CD14-positive monocyte (primary cell): Measurements from ENCODE around the gene ZNF773. TPM values are rescaled to one million over a fixed set of nuclear protein-coding genes. Genes with fewer than 3 reads are reported as not detected.
"Not testable (repeated sequence)": the region's sequence is repeated elsewhere in the genome, so short reads cannot be mapped to it uniquely, and the experiment has no call there.

Experiments
- DNase-seq, 3 donors: peaks; one replicate each; pipeline ENCODE4 v3.0.0-alpha.2; 2011 to 2022
- H2AFZ ChIP-seq: 2 replicates; pipeline ENCODE4 v1.6.0; 2012; ENCODE audit warnings: mild to moderate bottlenecking, low read depth, low read length, inconsistent platforms; ENCODE audit not compliant: insufficient read depth, poor library complexity, severe bottlenecking
- H3K27ac ChIP-seq, 2 donors: 1 replicate in 1 of 2; 2 replicates in 1 of 2; pipeline ENCODE4 v1.5.1; 2012 to 2013; ENCODE audit warnings: low read length in 2 of 2, control low read depth in 1 of 2, inconsistent platforms in 1 of 2, low read depth in 1 of 2, mild to moderate bottlenecking in 1 of 2
- H3K27me3 ChIP-seq, 2 donors: one replicate each; pipeline versions ENCODE4 v1.6.0 to v1.6.1; 2011 to 2013; ENCODE audit warnings: low read length in 2 of 2; ENCODE audit not compliant: control insufficient read depth in 2 of 2, insufficient read depth in 2 of 2
- H3K36me3 ChIP-seq, 2 donors: replicated peaks in 1 of 2; 1 replicate in 1 of 2; 2 replicates in 1 of 2; pipeline versions ENCODE4 v1.5.1 to v1.6.1; 2012 to 2013; ENCODE audit warnings: low read length in 2 of 2, control low read depth in 1 of 2, inconsistent platforms in 1 of 2, mild to moderate bottlenecking in 1 of 2; ENCODE audit not compliant: insufficient read depth in 2 of 2, control insufficient read depth in 1 of 2
- H3K4me1 ChIP-seq, 2 donors: 1 replicate in 1 of 2; 2 replicates in 1 of 2; pipeline versions ENCODE4 v1.5.1 to v1.6.1; 2012 to 2013; ENCODE audit warnings: low read length in 2 of 2, control low read depth in 1 of 2, inconsistent platforms in 1 of 2, mild to moderate bottlenecking in 1 of 2, moderate library complexity in 1 of 2; ENCODE audit not compliant: insufficient read depth in 2 of 2, control insufficient read depth in 1 of 2
- H3K4me2 ChIP-seq: replicated peaks from 2 replicates; pipeline ENCODE3; 2012; ENCODE audit warnings: low read length, moderate library complexity, mild to moderate bottlenecking; ENCODE audit not compliant: poor library complexity, severe bottlenecking; ENCODE audit errors: extremely low read depth
- H3K4me3 ChIP-seq, 3 experiments: fragments of 200-600 bp in 1 of 3; sonication (generic) in 1 of 3; replicated peaks in 1 of 3; 1 replicate in 2 of 3; 2 replicates in 1 of 3; pipeline ENCODE4 v1.5.1; 2011 to 2013; ENCODE audit warnings: low read length in 3 of 3, mild to moderate bottlenecking in 3 of 3, control low read depth in 2 of 3, low read depth in 2 of 3, inconsistent platforms in 1 of 3, moderate library complexity in 1 of 3
- H3K79me2 ChIP-seq: 2 replicates; pipeline ENCODE4 v1.6.0; 2012; ENCODE audit warnings: mild to moderate bottlenecking, control low read depth, inconsistent platforms, low read length, moderate library complexity; ENCODE audit not compliant: insufficient read depth
- H3K9ac ChIP-seq: 2 replicates; pipeline ENCODE4 v1.6.0; 2017; ENCODE audit warnings: low read length, mild to moderate bottlenecking; ENCODE audit not compliant: insufficient read depth, poor library complexity, severe bottlenecking
- H3K9me3 ChIP-seq, 2 donors: replicated peaks in 1 of 2; 1 replicate in 1 of 2; 2 replicates in 1 of 2; pipeline versions ENCODE4 v1.5.1 to v1.6.1; 2012 to 2013; ENCODE audit warnings: low read length in 2 of 2, control low read depth in 1 of 2; ENCODE audit not compliant: control insufficient read depth in 1 of 2, insufficient read depth in 1 of 2
- H4K20me1 ChIP-seq: 2 replicates; pipeline ENCODE4 v1.6.0; 2012; ENCODE audit warnings: mild to moderate bottlenecking, low read length, control low read depth, moderate library complexity; ENCODE audit not compliant: insufficient read depth
- H3K27ac Mint-ChIP-seq, 7 donors: one replicate each; pipeline ENCODE4 v1.8.0; 2020; ENCODE audit warnings: mild to moderate bottlenecking in 7 of 7, mixed read lengths in 7 of 7, moderate library complexity in 6 of 7, inconsistent platforms in 2 of 7
- H3K27me3 Mint-ChIP-seq, 3 donors: one replicate each; pipeline ENCODE4 v1.8.0; 2021 to 2022; ENCODE audit warnings: low read depth in 3 of 3, mild to moderate bottlenecking in 3 of 3, mixed read lengths in 3 of 3, moderate library complexity in 3 of 3, inconsistent platforms in 1 of 3
- H3K36me3 Mint-ChIP-seq, 2 donors: one replicate each; pipeline ENCODE4 v1.8.0; 2020; ENCODE audit warnings: mixed read lengths in 2 of 2, inconsistent platforms in 1 of 2, mild to moderate bottlenecking in 1 of 2
- H3K4me1 Mint-ChIP-seq: one replicate; pipeline ENCODE4 v1.8.0; 2020; ENCODE audit warnings: mild to moderate bottlenecking, mixed read lengths
- H3K4me3 Mint-ChIP-seq, 2 donors: one replicate each; pipeline ENCODE4 v1.8.0; 2020; ENCODE audit warnings: mild to moderate bottlenecking in 2 of 2, mixed read lengths in 2 of 2, moderate library complexity in 1 of 2
- H3K9me3 Mint-ChIP-seq, 7 donors: one replicate each; pipeline ENCODE4 v1.8.0; 2020 to 2022; ENCODE audit warnings: mixed read lengths in 7 of 7, mild to moderate bottlenecking in 6 of 7, moderate library complexity in 6 of 7, inconsistent platforms in 2 of 7
- WGBS: methylation state at CpG from one replicate; pipeline ENCODE4 v1.1.5; 2013; ENCODE audit warnings: missing lambda C conversion rate; ENCODE audit not compliant: insufficient coverage; 5-methylcytosine and 5-hydroxymethylcytosine counted together
- intact Hi-C, 2 donors: fragments of 100-400 bp; cut with micrococcal nuclease; formaldehyde crosslinking; loops; one replicate each; pipeline versions ENCODE4 v1.15.0 to v1.15.1; 2023
- polyA plus RNA-seq, 3 donors: library from polyadenylated mRNA; depleted of rRNA in 1 of 3; unstranded in 2 of 3; stranded (reverse) in 1 of 3; fragments of 300-500 nt in 2 of 3; fragments of >200 nt in 1 of 3; fragmentation: Illumina TruSeq in 2 of 3; gene quantifications; 1 replicate in 2 of 3; 2 replicates in 1 of 3; pipeline ENCODE4 v1.2.3, GENCODE V29; 2012 to 2021
- TF ChIP-seq, protein P1 (sequence below): fragments of 200-600 bp; IDR thresholded peaks from one replicate; pipeline ENCODE4 v1.8.0; 2022; ENCODE audit warnings: antibody characterized with exemption, mild to moderate bottlenecking

ZNF773 gene
- polyA plus RNA-seq, 3 donors = 0.87 to 1.6 (median 0.92) TPM

GRCh38 chr19:57512845-57513244 is 13.1 kb downstream of the ZNF773 start:
- H3K27ac ChIP-seq = no peak overlapping the region
- intact Hi-C loops = no loop called here
- Mint-ChIP-seq H3K4me1 (no peaks in the 10 kb centered on the region), H3K9me3 (peaks cover 37 to 88% (median 80%) of the 10 kb centered on the region in 7 donors), H3K4me3 (no peak overlapping the region), H3K36me3 (peaks cover 15 to 26% of the 10 kb centered on the region in 2 donors), H3K27ac (no peak overlapping the region), H3K27me3 (no peaks in the 10 kb centered on the region)
- H3K27me3 ChIP-seq = no peaks in the 10 kb centered on the region
- no peak for DNase-seq
- H4K20me1 ChIP-seq = no peaks in the 10 kb centered on the region
- H3K4me2 ChIP-seq = no peak overlapping the region
- 100% methylated on average over 5 of the region's 6 CpGs for WGBS
- no peak overlapping the region for H3K9ac ChIP-seq
- peaks cover 0 to 34% of the 10 kb centered on the region in 2 donors for H3K36me3 ChIP-seq
- peaks cover 47 to 96% of the 10 kb centered on the region in 2 donors for H3K9me3 ChIP-seq
- peak overlapping the region in 1 of 3 experiments; percentile 34 for H3K4me3 ChIP-seq
- no peaks in the 10 kb centered on the region for H3K79me2 ChIP-seq
- H2AFZ ChIP-seq = no peak overlapping the region
- no peaks in the 10 kb centered on the region for H3K4me1 ChIP-seq
- TF ChIP-seq, protein P1, sequence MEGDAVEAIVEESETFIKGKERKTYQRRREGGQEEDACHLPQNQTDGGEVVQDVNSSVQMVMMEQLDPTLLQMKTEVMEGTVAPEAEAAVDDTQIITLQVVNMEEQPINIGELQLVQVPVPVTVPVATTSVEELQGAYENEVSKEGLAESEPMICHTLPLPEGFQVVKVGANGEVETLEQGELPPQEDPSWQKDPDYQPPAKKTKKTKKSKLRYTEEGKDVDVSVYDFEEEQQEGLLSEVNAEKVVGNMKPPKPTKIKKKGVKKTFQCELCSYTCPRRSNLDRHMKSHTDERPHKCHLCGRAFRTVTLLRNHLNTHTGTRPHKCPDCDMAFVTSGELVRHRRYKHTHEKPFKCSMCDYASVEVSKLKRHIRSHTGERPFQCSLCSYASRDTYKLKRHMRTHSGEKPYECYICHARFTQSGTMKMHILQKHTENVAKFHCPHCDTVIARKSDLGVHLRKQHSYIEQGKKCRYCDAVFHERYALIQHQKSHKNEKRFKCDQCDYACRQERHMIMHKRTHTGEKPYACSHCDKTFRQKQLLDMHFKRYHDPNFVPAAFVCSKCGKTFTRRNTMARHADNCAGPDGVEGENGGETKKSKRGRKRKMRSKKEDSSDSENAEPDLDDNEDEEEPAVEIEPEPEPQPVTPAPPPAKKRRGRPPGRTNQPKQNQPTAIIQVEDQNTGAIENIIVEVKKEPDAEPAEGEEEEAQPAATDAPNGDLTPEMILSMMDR = no peak

DNA sequence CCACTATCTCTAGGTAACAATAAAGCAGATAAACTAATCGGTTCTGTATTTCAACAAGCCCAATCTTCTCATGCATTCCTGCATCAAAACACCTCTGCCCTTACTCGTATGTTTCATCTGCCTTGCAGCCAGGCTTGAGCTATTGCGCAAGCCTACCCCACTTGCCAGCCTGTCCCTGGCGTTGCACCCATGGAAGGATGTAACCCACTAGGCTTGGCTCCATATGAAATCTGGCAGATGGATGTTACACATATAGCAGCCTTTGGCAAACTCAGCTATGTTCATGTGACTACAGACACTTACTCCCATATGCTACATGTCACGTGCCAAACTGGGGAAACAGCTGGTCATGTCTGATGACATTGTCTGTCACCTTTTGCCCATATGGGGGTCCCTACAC is 15.5 kb downstream of the ZNF773 start:
- Histone ChIP-seq H3K36me3 (peaks cover 0 to 34% of the 10 kb centered on the region in 2 donors), H3K27ac (no peak overlapping the region), H3K4me2 (no peak overlapping the region), H3K9me3 (peaks cover 55 to 80% of the 10 kb centered on the region in 2 donors), H4K20me1 (no peaks in the 10 kb centered on the region), H3K4me3 (no peak overlapping the region), H2AFZ (no peak overlapping the region), H3K79me2 (no peaks in the 10 kb centered on the region), H3K4me1 (no peaks in the 10 kb centered on the region), H3K27me3 (no peaks in the 10 kb centered on the region), H3K9ac (no peak overlapping the region)
- Mint-ChIP-seq H3K4me1 (no peaks in the 10 kb centered on the region), H3K4me3 (no peak overlapping the region), H3K9me3 (peaks cover 34 to 85% (median 74%) of the 10 kb centered on the region in 7 donors), H3K27ac (no peak overlapping the region), H3K27me3 (no peaks in the 10 kb centered on the region), H3K36me3 (peaks cover 4 to 19% of the 10 kb centered on the region in 2 donors)
- 78% methylated on average over 5 of the region's 5 CpGs for WGBS
- TF ChIP-seq, protein P1 = no peak
- DNase-seq = no peak
- intact Hi-C loops = no loop called here

GRCh38 chr19:57518021-57518420 is 18.3 kb downstream of the ZNF773 start:
- H4K20me1 ChIP-seq, H3K9ac ChIP-seq, H3K4me3 ChIP-seq, H3K4me2 ChIP-seq, H3K27ac Mint-ChIP-seq, H3K27ac ChIP-seq, DNase-seq, intact Hi-C loops, H3K27me3 ChIP-seq, H3K4me1 Mint-ChIP-seq, H3K79me2 ChIP-seq, H3K4me3 Mint-ChIP-seq, H2AFZ ChIP-seq, H3K27me3 Mint-ChIP-seq, H3K4me1 ChIP-seq: not testable (repeated sequence)
- Histone ChIP-seq H3K36me3 (peaks cover 0 to 30% of the 10 kb centered on the region in 2 donors), H3K9me3 (peaks cover 53 to 68% of the 10 kb centered on the region in 2 donors)
- no CpG with 5 or more reads among the region's 4 CpGs for WGBS
- H3K36me3 Mint-ChIP-seq = peaks cover 4 to 19% of the 10 kb centered on the region in 2 donors
- H3K9me3 Mint-ChIP-seq = peaks cover 29 to 84% (median 74%) of the 10 kb centered on the region in 7 donors
